GM23338 (cell line): ENCODE measurements around the gene TGFBRAP1.

ENCODE experiments used
- CREB1 ChIP-seq: fragments of 250-450 bp; sonication (Bioruptor Pico); IDR thresholded peaks from 2 replicates; pipeline ENCODE4 v1.5.0; 2020; ENCODE audit warnings: low read depth, mild to moderate bottlenecking, moderate library complexity
- CTCF ChIP-seq, 2 experiments: fragments of 200-600 bp in 1 of 2; sonication (generic) in 1 of 2; conservative IDR thresholded peaks; 2 replicates each; pipeline versions ENCODE4 v1.5.1 to v1.6.1; 2016 to 2017; ENCODE audit warnings: antibody characterized with exemption in 2 of 2, low read depth in 2 of 2, mild to moderate bottlenecking in 2 of 2, moderate library complexity in 1 of 2
- EZH2 ChIP-seq: fragments of 200-600 bp; sonication (generic); IDR thresholded peaks from one replicate; pipeline ENCODE4 v1.8.0; 2017; ENCODE audit warnings: antibody characterized with exemption, mild to moderate bottlenecking, low read depth; ENCODE audit not compliant: unreplicated experiment
- POLR2AphosphoS5 ChIP-seq: IDR thresholded peaks from 2 replicates; pipeline ENCODE4 v1.6.1; 2016; ENCODE audit warnings: antibody characterized with exemption, low read depth

GRCh38 chr2:105294046-105294445, 35.5 kb downstream of the TGFBRAP1 start:
- TF ChIP-seq EZH2 (no peak), CTCF (conservative IDR thresholded peaks at IDR 0.05; ENCODE audit: low read depth in 2 of 2) (no peak), POLR2AphosphoS5 (no peak), CREB1 (CRISPR knock-in tag) (no peak)
